HepG2 (cell line): ENCODE results near the gene CCNQ.

ENCODE experiments used
- FLYWCH1 ChIP-seq: sonication (generic); formaldehyde crosslinking; IDR thresholded peaks from 2 replicates; pipeline ENCODE4 v1.8.1; 2023; ENCODE audit warnings: mild to moderate bottlenecking, missing genetic modification reagents
- NFE2 ChIP-seq: sonication (generic); formaldehyde crosslinking; IDR thresholded peaks from 2 replicates; pipeline ENCODE4 v1.4.0; 2020; ENCODE audit warnings: missing genetic modification reagents
- RXRB ChIP-seq: IDR thresholded peaks from 2 replicates; pipeline ENCODE4 v1.6.1; 2016; ENCODE audit warnings: borderline replicate concordance, missing genetic modification reagents, missing compliant biosample characterization
- SP1 ChIP-seq, 2 experiments: fragments of 450-650 bp in 1 of 2; sonication (generic) in 1 of 2; formaldehyde crosslinking in 1 of 2; IDR thresholded peaks; 2 replicates each; pipeline versions ENCODE4 v1.4.0 to v1.6.1; 2016 to 2020; ENCODE audit warnings: missing genetic modification reagents in 1 of 2
- ZZZ3 ChIP-seq: sonication (generic); formaldehyde crosslinking; IDR thresholded peaks from 2 replicates; pipeline ENCODE4 v1.4.0; 2020; ENCODE audit warnings: missing genetic modification reagents, mild to moderate bottlenecking, borderline replicate concordance

DNA sequence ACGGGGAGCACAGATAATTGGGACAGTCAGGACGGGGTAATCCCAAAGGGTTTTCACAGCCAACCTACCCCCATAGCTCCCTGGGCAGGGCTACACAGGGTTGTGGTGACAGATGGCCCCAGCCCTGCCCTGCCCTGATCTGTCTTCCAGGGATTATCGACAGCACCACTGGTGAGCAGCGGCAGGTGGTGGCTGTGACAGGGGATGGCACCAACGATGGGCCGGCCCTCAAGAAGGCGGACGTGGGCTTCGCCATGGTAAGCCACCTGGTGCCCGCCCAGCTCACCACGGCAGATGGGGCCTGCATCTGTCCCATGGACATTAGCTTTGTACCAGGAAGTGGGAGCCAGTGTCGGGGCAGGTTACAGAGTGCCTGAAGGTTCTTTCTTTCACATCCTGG lies 42.2 kb downstream of the CCNQ start:
- no peak for TF ChIP-seq ZZZ3 (CRISPR knock-in tag)
- no peak for TF ChIP-seq RXRB
- no peak for TF ChIP-seq SP1 (IDR thresholded peaks at IDR 0.05)
- no peak for TF ChIP-seq SP1 (CRISPR knock-in tag; IDR thresholded peaks at IDR 0.05)
- no peak for TF ChIP-seq FLYWCH1 (CRISPR knock-in tag)
- TF ChIP-seq NFE2 (CRISPR knock-in tag): no peak
